Measurements from ENCODE around the gene TAOK1. TPM values are rescaled to one million over a fixed set of nuclear protein-coding genes. Genes with fewer than 3 reads are reported as not detected.

The TAOK1 gene
- total and polyA plus RNA-seq, 2 experiments from 2014 or later: 5.2 to 46.1 TPM

DNA sequence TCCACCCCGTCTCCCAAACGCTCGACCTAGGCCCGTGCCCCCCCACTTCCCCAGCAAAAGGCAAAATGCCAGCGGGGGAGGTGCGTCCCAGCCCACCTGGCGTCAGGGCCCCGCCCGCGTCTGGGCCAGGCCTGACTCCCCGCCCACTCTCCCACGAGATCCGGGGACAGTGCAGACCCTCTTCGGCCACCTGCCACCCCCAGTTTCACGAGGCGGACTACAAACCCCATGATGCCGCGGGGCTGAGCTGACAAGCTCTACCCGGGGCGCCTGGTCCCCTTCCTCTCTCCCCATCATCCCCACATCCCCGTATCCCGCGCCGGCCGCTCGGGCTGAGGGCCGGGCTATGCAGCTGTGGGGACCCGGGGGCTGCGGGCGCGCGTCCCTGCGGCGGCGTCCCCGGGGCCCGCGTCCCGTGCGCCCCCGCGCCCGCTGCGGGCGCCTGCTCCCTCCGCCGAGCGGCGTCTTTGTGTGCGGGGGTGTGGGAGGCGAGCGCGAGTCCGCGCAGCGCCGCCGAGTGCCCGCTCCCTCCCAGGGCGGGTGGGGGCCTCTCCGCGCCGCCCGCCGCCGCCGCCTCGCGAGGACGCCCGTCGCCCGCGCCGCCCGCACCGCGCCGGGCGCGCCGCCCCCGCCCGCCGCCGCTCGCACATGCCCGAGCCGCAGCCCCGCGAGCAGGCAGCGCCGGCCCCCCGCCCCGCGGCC is 202.8 kb downstream of the TAOK1 start, which contains the start of gene ANKRD13B:
Gene ANKRD13B, plus strand, starts transcription at position 283 of the 702 bp plus-strand sequence. CDS start 490 bp downstream, outside the sequence.
- H3K4me2 ChIP-seq: peak within 1 kb of the TSS; percentile 99
- peak; percentile 45 for DNase-seq (ENCODE audit: low spot score)
- H3K4me1 ChIP-seq (ENCODE audit: insufficient read depth): peaks cover 46% of the 10 kb centered on the region
- peaks cover 8% of the 10 kb centered on the region for H4K20me1 ChIP-seq (ENCODE audit: insufficient read depth, poor library complexity, severe bottlenecking)
- H3K4me3 ChIP-seq: peak within 1 kb of the TSS; percentile 83
- H3K79me2 ChIP-seq: peaks cover 13% of the 10 kb centered on the region
- H3K9me3 ChIP-seq (ENCODE audit: low read depth): no peaks in the 10 kb centered on the region
- H2AFZ ChIP-seq: peak within 1 kb of the TSS; percentile 89
- peak within 1 kb of the TSS; percentile 68 for H3K27ac ChIP-seq
- whole genome bisulfite sequencing (ENCODE audit: low lambda C conversion rate, missing lambda C conversion rate): 2% methylated on average over 17 of the region's 96 CpGs
- TF ChIP-seq, protein P1, sequence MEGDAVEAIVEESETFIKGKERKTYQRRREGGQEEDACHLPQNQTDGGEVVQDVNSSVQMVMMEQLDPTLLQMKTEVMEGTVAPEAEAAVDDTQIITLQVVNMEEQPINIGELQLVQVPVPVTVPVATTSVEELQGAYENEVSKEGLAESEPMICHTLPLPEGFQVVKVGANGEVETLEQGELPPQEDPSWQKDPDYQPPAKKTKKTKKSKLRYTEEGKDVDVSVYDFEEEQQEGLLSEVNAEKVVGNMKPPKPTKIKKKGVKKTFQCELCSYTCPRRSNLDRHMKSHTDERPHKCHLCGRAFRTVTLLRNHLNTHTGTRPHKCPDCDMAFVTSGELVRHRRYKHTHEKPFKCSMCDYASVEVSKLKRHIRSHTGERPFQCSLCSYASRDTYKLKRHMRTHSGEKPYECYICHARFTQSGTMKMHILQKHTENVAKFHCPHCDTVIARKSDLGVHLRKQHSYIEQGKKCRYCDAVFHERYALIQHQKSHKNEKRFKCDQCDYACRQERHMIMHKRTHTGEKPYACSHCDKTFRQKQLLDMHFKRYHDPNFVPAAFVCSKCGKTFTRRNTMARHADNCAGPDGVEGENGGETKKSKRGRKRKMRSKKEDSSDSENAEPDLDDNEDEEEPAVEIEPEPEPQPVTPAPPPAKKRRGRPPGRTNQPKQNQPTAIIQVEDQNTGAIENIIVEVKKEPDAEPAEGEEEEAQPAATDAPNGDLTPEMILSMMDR (IDR thresholded peaks at IDR 0.05; ENCODE audit: poor library complexity): no peak
- no peak for TF ChIP-seq EZH2phosphoT487 (IDR thresholded peaks at IDR 0.05; ENCODE audit: low read depth, severe bottlenecking, unreplicated experiment)
- H3K36me3 ChIP-seq (replicated peaks; ENCODE audit: insufficient read depth, low read depth): no peaks in the 10 kb centered on the region
- H3K9me2 ChIP-seq (replicated peaks; ENCODE audit: insufficient read depth): no peaks in the 10 kb centered on the region
- no peaks in the 10 kb centered on the region for H3K27me3 ChIP-seq

DNA sequence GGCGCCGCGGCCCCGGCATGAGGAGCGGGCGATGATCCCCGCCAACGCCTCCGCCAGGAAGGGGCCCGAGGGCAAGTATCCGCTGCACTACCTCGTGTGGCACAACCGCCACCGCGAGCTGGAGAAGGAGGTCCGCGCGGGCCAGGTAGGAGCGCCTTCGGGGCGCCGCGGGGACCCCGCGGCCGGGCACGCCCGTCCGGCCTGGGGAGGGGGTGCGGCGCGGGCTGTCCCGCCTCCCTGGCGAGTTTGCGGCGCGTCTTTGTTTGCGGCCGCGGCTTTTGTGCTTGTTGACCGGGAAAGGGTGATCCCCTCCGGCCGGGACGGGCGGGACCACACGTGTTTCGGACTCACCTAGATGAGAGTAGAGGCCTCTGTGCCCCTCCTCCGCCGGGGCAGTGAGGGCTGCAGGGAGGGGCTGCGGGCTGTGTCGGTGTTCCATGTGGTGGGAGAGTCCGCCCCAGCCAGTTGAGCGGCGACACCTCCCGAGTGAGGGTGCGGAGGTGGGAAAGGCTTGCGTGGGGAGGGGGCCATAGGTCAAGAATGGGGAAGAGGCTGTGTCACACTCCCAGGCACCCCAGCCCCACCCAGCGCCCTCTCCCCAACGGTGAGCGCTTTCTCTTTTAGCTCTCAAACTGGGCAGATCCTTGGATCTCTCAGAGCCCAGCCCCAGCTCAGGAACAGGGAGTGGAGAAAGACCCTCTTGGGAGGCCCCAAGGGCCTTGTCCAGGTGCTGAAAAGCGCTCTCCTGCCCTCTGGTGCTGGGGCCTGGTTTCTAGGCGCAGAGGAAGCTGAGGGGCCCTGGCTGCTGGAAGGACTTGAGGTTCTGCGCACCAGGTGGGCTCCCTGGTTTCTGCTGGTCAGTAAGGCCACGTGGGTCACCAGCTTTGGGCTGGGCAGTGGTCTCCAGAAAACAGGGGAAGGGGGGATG is 203.7 kb downstream of the TAOK1 start:
- no peaks in the 10 kb centered on the region for H3K9me2 ChIP-seq (replicated peaks; ENCODE audit: insufficient read depth)
- TF ChIP-seq, protein P1 (IDR thresholded peaks at IDR 0.05; ENCODE audit: poor library complexity): peak; percentile 25
- TF ChIP-seq EZH2phosphoT487 (IDR thresholded peaks at IDR 0.05; ENCODE audit: low read depth, severe bottlenecking, unreplicated experiment): no peak
- no peaks in the 10 kb centered on the region for H3K36me3 ChIP-seq (replicated peaks; ENCODE audit: insufficient read depth, low read depth)
- peaks cover 5% of the 10 kb centered on the region for H3K79me2 ChIP-seq
- peaks cover 42% of the 10 kb centered on the region for H3K4me1 ChIP-seq (ENCODE audit: insufficient read depth)
- peak overlapping the region; percentile 89 for H2AFZ ChIP-seq
- peak overlapping the region; percentile 83 for H3K4me3 ChIP-seq
- no peaks in the 10 kb centered on the region for H3K9me3 ChIP-seq (ENCODE audit: low read depth)
- 5% methylated on average over 29 of the region's 64 CpGs for WGBS (ENCODE audit: low lambda C conversion rate, missing lambda C conversion rate)
- H3K27ac ChIP-seq: no peak overlapping the region
- H3K4me2 ChIP-seq: peak overlapping the region; percentile 99
- no peaks in the 10 kb centered on the region for H3K27me3 ChIP-seq
- no peaks in the 10 kb centered on the region for H4K20me1 ChIP-seq (ENCODE audit: insufficient read depth, poor library complexity, severe bottlenecking)
- peak; percentile 72 for DNase-seq (ENCODE audit: low spot score)

DNA sequence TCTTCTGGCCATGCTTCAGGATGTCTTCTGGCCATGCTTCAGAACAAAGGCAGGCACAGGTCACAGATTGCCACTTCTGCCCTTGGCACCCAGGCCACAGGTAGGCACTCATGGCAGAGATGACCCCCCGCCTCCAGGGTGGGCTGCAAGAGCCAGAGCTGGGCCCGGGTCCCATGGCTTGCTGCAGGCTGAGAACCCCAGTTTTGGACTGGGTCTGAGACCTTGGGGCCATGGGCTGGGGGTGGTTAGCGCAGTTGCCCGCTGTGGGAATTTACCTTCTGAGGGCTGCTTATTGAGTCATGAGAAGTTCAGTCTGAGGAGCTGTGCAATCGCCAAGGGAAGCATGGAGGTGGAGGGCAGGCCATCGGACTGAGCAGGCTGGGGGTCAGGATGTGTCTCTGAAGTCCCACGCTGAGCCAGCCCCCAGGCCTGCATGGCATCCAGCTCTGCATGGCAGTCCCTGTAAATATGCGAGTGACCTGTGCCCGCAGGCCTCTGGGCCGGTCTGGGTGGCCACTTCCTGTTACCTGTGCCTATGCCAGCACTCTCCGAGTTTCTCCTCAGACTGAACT is 204.4 kb downstream of the TAOK1 start:
- TF ChIP-seq EZH2 (IDR thresholded peaks at IDR 0.05; ENCODE audit: borderline replicate concordance) (no peak), EZH2phosphoT487 (IDR thresholded peaks at IDR 0.05; ENCODE audit: low read depth, severe bottlenecking, unreplicated experiment) (no peak)
- TF ChIP-seq, protein P1 (IDR thresholded peaks at IDR 0.05; ENCODE audit: poor library complexity): no peak
- Histone ChIP-seq H3K4me1 (ENCODE audit: insufficient read depth) (peaks cover 42% of the 10 kb centered on the region), H3K79me2 (peaks cover 7% of the 10 kb centered on the region), H3K9me2 (replicated peaks; ENCODE audit: insufficient read depth) (no peaks in the 10 kb centered on the region), H3K4me2 (peak overlapping the region; percentile 99), H3K4me3 (no peak overlapping the region), H3K36me3 (replicated peaks; ENCODE audit: insufficient read depth, low read depth) (no peaks in the 10 kb centered on the region), H3K9me3 (ENCODE audit: low read depth) (no peaks in the 10 kb centered on the region), H4K20me1 (ENCODE audit: insufficient read depth, poor library complexity, severe bottlenecking) (no peaks in the 10 kb centered on the region), H3K27me3 (no peaks in the 10 kb centered on the region), H3K27ac (no peak overlapping the region), H2AFZ (no peak overlapping the region)
- WGBS (ENCODE audit: low lambda C conversion rate, missing lambda C conversion rate): 90% methylated on average over 11 of the region's 11 CpGs
- no peak for DNase-seq (ENCODE audit: low spot score)

All from hepatocyte (in vitro differentiated cells).